ENCODE measurements around the gene GALT.

GALT gene

GRCh38 chr9:34684145-34684544 lies 37.7 kb downstream of the GALT start:
- no peak overlapping the region for H3K27ac ChIP-seq
- TF ChIP-seq CTCF (conservative IDR thresholded peaks at IDR 0.05) = no peak

DNA sequence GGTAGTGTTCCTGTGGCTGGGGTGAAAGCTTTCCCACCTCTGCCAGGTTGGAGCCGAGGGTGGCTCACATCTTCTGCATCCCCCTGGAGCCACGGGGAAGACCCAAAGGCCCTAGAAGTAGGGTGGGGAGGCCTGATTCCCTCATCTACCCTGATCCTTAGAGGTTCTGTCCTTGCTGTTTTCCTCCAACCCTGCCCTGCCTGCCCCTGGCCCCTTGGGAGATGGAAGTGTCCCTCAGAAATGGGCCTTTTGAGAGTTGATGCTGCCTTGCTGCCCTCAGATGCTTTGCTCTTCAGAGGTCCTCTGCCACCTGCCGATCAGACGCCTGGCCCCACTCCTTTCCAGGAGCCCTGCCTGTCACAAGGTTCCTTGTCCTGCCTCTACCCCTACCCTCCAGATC lies 38.3 kb downstream of the GALT start:
- H3K27ac ChIP-seq = no peak overlapping the region
- TF ChIP-seq CTCF (conservative IDR thresholded peaks at IDR 0.05) = no peak

DNA sequence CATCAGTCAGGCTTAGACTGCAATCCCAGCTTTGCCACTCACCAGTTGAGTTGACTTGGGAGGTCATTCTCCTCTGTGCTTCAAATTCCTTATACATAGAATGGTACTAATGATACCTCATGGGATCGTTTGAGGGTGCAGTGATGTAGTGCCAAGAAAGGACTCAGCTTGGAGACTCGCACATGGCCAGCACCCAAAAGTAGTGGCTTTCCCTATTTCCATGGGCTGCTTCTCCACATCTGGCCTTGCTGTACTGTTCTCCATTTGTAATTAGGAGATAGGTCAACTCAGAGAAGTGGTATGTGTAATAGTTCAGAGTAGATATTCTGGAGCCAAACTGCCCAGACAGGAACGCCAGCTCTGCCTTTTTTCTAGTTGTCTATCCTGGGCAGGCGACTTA lies 39.1 kb downstream of the GALT start:
- no peak overlapping the region for H3K27ac ChIP-seq
- TF ChIP-seq CTCF (conservative IDR thresholded peaks at IDR 0.05) = no peak

GRCh38 chr9:34686231-34686630 lies 39.8 kb downstream of the GALT start:
- no peak for TF ChIP-seq CTCF (conservative IDR thresholded peaks at IDR 0.05)
- H3K27ac ChIP-seq = no peak overlapping the region

- H3K27ac ChIP-seq = no peak overlapping the region
- no peak for TF ChIP-seq CTCF (conservative IDR thresholded peaks at IDR 0.05)
These were observed 40.3 kb downstream of the GALT start for GRCh38 chr9:34686732-34687131.

DNA sequence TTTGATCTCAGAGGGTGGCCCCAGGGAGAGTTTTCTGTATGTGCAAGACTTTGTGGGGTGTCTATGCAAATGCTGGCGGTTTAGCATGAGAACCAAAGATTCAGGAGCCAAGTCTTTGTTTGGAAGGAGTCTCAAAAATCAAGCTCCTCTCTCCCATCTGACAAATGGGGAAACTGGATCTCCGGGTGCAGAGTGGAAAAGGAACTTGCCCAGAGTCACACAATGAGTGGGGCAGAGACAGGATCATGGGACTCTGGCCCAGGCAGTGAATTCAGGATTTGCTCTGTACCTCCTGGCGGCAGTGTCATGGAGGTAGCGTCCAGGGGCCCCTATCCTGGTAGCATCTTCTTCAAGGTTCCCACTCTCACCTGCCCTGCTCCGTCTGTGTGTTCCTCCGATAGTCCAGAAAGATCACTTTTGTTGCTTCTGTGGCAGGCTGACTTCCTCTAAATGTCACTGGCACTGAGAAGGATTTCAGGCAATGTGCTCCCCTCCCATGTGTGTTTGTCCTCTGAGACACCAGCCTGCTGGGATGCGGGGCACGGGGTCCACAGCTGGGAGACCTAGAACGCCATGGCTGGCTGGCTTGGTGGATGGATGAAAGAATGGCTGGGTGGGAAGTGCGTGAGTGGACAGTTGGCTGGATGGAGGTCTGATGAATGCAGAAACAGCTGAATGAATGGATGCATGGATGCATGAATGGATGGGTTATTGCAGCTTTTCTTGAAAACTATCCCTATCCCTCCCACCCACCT lies 41.0 kb downstream of the GALT start:
- no peak for TF ChIP-seq CTCF (conservative IDR thresholded peaks at IDR 0.05)
- H3K27ac ChIP-seq = no peak overlapping the region

DNA sequence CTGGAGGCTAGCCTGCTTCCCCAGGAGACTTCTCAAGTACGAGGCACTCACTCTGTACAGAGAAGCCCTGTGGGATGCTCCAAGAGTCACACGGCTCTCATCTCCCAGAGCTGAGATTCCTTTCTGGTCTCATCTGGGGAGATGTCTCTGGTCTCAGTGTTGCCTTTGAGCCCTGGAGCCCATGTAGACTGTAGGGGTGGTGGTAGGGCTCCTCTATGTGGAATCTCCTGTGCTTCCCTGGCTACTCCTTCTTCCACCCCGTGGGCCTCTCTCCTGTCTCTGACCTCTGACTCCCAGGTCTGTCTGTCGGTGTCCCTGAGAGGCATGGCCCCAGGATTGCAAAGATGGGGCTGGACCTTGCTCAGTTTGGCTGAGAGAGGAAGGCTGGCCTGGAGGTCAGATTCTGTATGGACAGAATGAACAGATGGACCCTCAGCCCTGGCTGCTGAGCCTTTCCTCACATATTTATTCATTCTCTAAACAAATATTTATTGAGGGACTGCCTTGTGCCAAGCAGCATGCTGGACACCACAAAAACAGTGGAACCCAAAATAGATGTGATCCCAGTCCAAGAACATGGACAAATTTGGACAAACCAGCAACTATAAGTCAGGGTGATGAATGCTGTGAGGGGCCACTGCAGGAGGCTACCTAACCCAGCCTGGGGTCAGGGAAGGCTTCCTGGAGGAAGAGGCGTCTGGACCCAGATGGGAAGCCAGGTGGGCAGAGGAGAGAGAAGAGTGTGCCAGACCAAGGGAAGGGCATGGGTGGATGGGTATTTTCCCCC lies 42.0 kb downstream of the GALT start:
- no peak overlapping the region for H3K27ac ChIP-seq
- no peak for TF ChIP-seq CTCF (conservative IDR thresholded peaks at IDR 0.05)

All from VCaP (cell line).